Astrocyte (in vitro differentiated cells and primary cell): Measurements from ENCODE around the gene CNPY2.

ENCODE experiments used
- EZH2 ChIP-seq: IDR thresholded peaks from 2 replicates; pipeline ENCODE4 v1.6.1; 2012; ENCODE audit warnings: mild to moderate bottlenecking, low read length, inconsistent platforms; ENCODE audit not compliant: insufficient read depth
- TF ChIP-seq, protein P1 (sequence below): IDR thresholded peaks from 2 replicates; pipeline ENCODE4 v1.5.1; 2011; ENCODE audit warnings: low read depth, mild to moderate bottlenecking, inconsistent platforms, low read length, moderate library complexity; ENCODE audit not compliant: insufficient read depth

- TF ChIP-seq, protein P1, sequence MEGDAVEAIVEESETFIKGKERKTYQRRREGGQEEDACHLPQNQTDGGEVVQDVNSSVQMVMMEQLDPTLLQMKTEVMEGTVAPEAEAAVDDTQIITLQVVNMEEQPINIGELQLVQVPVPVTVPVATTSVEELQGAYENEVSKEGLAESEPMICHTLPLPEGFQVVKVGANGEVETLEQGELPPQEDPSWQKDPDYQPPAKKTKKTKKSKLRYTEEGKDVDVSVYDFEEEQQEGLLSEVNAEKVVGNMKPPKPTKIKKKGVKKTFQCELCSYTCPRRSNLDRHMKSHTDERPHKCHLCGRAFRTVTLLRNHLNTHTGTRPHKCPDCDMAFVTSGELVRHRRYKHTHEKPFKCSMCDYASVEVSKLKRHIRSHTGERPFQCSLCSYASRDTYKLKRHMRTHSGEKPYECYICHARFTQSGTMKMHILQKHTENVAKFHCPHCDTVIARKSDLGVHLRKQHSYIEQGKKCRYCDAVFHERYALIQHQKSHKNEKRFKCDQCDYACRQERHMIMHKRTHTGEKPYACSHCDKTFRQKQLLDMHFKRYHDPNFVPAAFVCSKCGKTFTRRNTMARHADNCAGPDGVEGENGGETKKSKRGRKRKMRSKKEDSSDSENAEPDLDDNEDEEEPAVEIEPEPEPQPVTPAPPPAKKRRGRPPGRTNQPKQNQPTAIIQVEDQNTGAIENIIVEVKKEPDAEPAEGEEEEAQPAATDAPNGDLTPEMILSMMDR: no peak
- no peak for TF ChIP-seq EZH2
These were observed 34.9 kb downstream of the CNPY2 start for GRCh38 chr12:56280849-56281248.
